Middle frontal gyrus (tissue), 1 donor: Measurements from ENCODE around the gene ATXN10.
"Not testable (repeated sequence)": the region's sequence is repeated elsewhere in the genome, so short reads cannot be mapped to it uniquely, and the experiment has no call there.

Experiments used
- DNase-seq: peaks from one replicate; pipeline ENCODE4 v3.0.0-alpha.2; 2015; ENCODE audit warnings: low spot score; ENCODE audit errors: extremely low spot score

Gene ATXN10

GRCh38 chr22:45671783-45672563, at the start of gene ATXN10:
TSS of gene ATXN10 (plus strand) at chr22:45671834. CDS start at chr22:45672064, 230 bp downstream.
- peak; percentile 65 for DNase-seq

- no peak for DNase-seq
These were observed 49.6 kb upstream of the ATXN10 start for GRCh38 chr22:45621836-45622600.

GRCh38 chr22:45623464-45624145, 48.0 kb upstream of the ATXN10 start:
- not testable (repeated sequence) for DNase-seq

GRCh38 chr22:45626198-45626651, 45.4 kb upstream of the ATXN10 start:
- DNase-seq: no peak

GRCh38 chr22:45627489-45628233, 44.0 kb upstream of the ATXN10 start:
- DNase-seq: no peak

GRCh38 chr22:45628515-45628914, 43.1 kb upstream of the ATXN10 start:
- no peak for DNase-seq

GRCh38 chr22:45629469-45630089, 42.1 kb upstream of the ATXN10 start:
- no peak for DNase-seq

GRCh38 chr22:45630436-45630835, 41.2 kb upstream of the ATXN10 start:
- DNase-seq: no peak

- DNase-seq: peak; percentile 13
These were observed 40.3 kb upstream of the ATXN10 start for GRCh38 chr22:45631140-45631840.

GRCh38 chr22:45631841-45632238, 39.8 kb upstream of the ATXN10 start:
- DNase-seq: no peak

- DNase-seq: no peak
These were observed 38.7 kb upstream of the ATXN10 start for GRCh38 chr22:45632791-45633515.

- no peak for DNase-seq
These were observed 35.0 kb upstream of the ATXN10 start for GRCh38 chr22:45636683-45637082.

GRCh38 chr22:45638197-45638596, 33.4 kb upstream of the ATXN10 start:
- no peak for DNase-seq

GRCh38 chr22:45638834-45639746, 32.5 kb upstream of the ATXN10 start:
- no peak for DNase-seq

GRCh38 chr22:45639747-45640102, 31.9 kb upstream of the ATXN10 start:
- no peak for DNase-seq

GRCh38 chr22:45640291-45640940, 31.2 kb upstream of the ATXN10 start:
- DNase-seq: no peak

- no peak for DNase-seq
These were observed 30.6 kb upstream of the ATXN10 start for GRCh38 chr22:45640941-45641621.
